ENCODE results near the gene LCNL1. TPM values are rescaled to one million over a fixed set of nuclear protein-coding genes. Genes with fewer than 3 reads are reported as not detected.

LCNL1 gene
- total RNA-seq, 4 donors from 2014 or later, result 0.36 to 0.37 TPM; not detected in 2

DNA sequence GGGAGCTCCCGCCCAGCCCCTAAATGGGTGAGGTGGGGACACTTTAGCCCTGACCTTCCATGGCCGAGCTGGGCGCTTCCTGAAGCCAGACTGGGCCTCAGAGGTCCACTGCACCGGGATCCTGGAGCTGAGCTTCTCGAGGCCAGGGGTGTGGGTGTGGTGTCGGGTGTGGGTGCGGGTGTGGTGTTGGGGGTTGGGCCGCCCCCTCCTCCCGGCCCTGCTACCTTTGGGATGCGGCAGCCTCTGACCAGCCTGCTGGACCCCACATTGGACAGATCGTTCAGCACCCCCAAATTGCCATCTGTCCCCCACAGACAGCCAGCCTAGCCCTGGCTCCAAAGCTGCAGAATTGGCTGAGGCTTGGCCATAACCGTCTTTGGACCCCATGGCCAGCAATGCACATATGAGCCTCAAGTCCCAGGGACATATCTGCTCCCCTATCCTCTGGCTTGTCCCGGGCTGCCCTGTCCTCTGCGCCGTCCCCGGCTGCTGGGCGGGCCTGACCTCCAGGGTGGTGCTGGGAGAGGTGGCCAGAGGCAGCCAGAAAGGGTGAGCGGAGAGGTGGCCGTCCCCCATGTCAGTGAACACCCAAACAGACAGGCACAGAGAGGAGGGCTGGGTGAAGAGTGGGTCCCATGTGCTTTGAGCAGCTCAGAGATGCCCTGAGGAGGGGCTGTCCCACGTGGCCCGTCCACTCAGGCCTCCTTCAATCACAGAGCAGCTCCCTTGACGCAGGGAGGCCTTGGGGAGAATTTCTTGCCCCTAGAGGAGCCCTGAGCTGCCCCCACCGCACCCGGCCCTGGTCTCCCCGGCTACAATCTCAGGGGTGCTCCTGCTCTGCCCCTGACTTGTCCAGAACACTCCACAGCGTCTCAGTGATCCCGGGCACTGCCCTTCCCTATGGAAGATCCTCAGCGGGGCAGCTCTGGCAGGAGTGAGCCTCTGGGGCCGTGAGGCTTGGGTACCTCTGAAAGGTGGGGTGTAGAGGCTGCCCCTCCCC lies 8.9 kb upstream of the LCNL1 start:
- DNase-seq (ENCODE audit: low spot score in 2 of 2), result no peak
- intact Hi-C loops (cut with DNase I; ENCODE audit: low total_unique reads), result no loop called here
- H3K4me3 ChIP-seq (ENCODE audit: low read depth, poor library complexity, severe bottlenecking), result no peak overlapping the region
- WGBS, 2 donors, result 82 to 85% methylated on average over 27 to 29 of the region's 29 CpGs
- TF ChIP-seq, protein P1, sequence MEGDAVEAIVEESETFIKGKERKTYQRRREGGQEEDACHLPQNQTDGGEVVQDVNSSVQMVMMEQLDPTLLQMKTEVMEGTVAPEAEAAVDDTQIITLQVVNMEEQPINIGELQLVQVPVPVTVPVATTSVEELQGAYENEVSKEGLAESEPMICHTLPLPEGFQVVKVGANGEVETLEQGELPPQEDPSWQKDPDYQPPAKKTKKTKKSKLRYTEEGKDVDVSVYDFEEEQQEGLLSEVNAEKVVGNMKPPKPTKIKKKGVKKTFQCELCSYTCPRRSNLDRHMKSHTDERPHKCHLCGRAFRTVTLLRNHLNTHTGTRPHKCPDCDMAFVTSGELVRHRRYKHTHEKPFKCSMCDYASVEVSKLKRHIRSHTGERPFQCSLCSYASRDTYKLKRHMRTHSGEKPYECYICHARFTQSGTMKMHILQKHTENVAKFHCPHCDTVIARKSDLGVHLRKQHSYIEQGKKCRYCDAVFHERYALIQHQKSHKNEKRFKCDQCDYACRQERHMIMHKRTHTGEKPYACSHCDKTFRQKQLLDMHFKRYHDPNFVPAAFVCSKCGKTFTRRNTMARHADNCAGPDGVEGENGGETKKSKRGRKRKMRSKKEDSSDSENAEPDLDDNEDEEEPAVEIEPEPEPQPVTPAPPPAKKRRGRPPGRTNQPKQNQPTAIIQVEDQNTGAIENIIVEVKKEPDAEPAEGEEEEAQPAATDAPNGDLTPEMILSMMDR (IDR thresholded peaks at IDR 0.05), result no peak
- no peak for TF ChIP-seq POLR2A (IDR thresholded peaks at IDR 0.05)

DNA sequence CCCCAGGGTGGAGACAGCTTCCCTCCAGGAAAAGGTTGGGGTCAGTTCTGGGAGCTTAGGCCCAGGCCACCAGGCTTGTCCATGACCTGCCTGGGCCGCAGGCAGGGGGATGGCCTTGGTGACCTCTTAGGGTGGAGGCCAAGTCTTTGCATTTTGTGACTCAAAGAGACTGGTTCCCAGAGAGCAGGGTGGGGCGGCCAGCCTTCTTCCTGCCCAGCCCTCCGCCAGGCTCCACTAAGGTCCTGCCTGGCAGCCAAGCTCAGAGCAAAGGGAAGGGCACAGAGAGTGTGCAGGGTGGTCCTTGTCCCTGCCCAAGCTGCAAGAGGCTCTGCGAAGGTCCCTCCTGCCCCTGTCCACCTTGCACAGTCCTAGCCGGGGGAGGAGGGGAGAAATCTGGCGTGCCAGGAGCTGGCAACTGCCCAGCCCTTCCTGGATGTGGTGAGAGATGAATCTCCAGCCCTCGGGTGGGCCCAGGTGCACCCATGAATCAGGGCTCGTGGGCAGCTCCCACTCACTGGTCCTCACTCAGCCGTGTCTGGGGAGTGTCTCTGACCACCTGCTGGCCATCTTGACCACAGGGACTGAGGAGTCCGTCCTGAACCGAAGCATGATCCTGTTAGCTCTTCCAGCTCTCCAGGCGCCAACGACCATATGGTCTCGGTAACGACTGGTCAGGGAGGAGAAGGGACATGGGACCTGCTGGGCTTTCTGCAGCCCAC lies 7.8 kb upstream of the LCNL1 start:
- no peak overlapping the region for H3K4me3 ChIP-seq (ENCODE audit: low read depth, poor library complexity, severe bottlenecking)
- no peak for DNase-seq (ENCODE audit: low spot score in 2 of 2)
- 43 to 45% methylated on average over 13 to 14 of the region's 15 CpGs for WGBS, 2 donors
- intact Hi-C loops (cut with DNase I; ENCODE audit: low total_unique reads), result no loop called here
- no peak for TF ChIP-seq POLR2A (IDR thresholded peaks at IDR 0.05)
- TF ChIP-seq, protein P1 (IDR thresholded peaks at IDR 0.05), result no peak

DNA sequence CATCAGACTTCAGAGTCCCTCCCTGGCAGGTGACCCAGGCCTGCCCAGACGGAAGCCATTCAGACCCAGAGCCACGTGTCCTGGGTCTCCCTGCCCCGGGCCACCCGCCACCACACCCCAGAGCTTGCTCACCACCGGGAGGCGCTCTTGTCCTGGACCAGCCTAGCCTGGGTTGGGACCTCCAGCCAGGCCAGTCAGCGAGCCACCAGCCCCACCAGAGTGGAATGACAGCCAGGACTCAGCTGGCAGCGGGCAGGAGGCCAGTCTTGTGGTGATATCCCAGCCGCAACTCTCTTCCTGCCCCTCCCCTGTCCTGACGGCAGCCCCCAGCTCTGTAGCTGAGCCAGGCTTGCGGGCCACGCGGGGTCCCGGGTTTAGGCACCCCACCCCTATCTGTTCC lies 7.1 kb upstream of the LCNL1 start:
- H3K4me3 ChIP-seq (ENCODE audit: low read depth, poor library complexity, severe bottlenecking), result no peak overlapping the region
- WGBS, 2 donors, result 30 to 44% methylated on average over 7 to 14 of the region's 14 CpGs
- no peak for DNase-seq (ENCODE audit: low spot score in 2 of 2)
- TF ChIP-seq, protein P1 (IDR thresholded peaks at IDR 0.05), result no peak
- no peak for TF ChIP-seq POLR2A (IDR thresholded peaks at IDR 0.05)
- intact Hi-C loops (cut with DNase I; ENCODE audit: low total_unique reads), result no loop called here

DNA sequence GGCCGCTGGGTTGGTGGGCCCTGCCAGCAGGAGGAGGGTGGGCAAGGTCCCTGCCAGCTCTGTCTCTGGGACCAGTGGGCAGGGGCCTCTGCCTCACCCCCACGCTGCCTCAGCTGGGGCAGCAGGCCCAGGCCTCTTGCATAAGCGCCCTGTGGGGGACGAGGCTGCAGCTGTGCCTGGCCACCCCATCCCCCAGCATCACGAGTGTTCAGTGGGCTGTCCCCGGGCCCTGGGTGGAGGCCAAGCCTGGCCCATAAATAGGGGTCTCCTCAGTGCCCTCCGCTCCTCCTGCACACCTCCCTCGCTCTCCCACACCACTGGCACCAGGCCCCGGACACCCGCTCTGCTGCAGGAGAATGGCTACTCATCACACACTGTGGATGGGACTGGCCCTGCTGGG lies 5.6 kb upstream of the LCNL1 start, which contains the start of gene PTGDS:
TSS of gene PTGDS (plus strand) at position 282 of the 400 bp plus-strand sequence. CDS start at position 357, 75 bp downstream.
- no peak for DNase-seq (ENCODE audit: low spot score in 2 of 2)
- WGBS, 2 donors, result 72 to 84% methylated on average over 8 to 9 of the region's 10 CpGs
- intact Hi-C loops (cut with DNase I; ENCODE audit: low total_unique reads), result no loop called here
- no peak within 1 kb of the TSS for H3K4me3 ChIP-seq (ENCODE audit: low read depth, poor library complexity, severe bottlenecking)
- TF ChIP-seq, protein P1 (IDR thresholded peaks at IDR 0.05), result no peak
- no peak for TF ChIP-seq POLR2A (IDR thresholded peaks at IDR 0.05)

DNA sequence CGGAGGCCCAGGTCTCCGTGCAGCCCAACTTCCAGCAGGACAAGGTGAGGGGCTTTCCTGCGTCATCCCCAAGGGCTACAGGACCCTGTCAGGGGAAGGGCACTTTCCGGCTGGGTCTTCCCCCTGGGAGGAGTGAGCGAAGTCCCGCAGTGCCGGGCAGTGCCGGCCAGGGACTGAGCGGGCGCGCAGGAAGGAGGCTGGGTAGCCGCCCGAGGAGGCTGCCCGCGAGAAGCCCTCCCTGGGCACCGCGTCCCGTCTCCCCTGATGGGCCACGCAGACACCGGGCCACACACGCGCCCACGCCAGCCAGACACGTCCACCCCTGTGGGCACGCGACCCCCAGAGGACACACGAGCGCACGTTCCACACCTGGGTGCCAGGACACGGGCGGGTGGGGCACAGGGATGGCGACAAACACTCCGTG lies 5.1 kb upstream of the LCNL1 start:
- H3K4me3 ChIP-seq (ENCODE audit: low read depth, poor library complexity, severe bottlenecking), result no peak overlapping the region
- WGBS, 2 donors, result 34 to 72% methylated on average over 3 to 21 of the region's 33 CpGs
- intact Hi-C loops (cut with DNase I; ENCODE audit: low total_unique reads), result no loop called here
- TF ChIP-seq, protein P1 (IDR thresholded peaks at IDR 0.05), result no peak
- TF ChIP-seq POLR2A (IDR thresholded peaks at IDR 0.05), result no peak
- no peak for DNase-seq (ENCODE audit: low spot score in 2 of 2)

Measured in lower leg skin (tissue), 4 donors.